MG63 (cell line): ENCODE data around the gene LANCL1. TPM values are rescaled to one million over a fixed set of nuclear protein-coding genes. Genes with fewer than 3 reads are reported as not detected.

Experiments used
- DNase-seq: peaks from one replicate; pipeline ENCODE4 v3.0.0-alpha.2; 2020
- H3K27me3 ChIP-seq: fragments of 250-450 bp; sonication (Bioruptor Pico); 2 replicates; pipeline ENCODE4 v1.5.1; 2020; ENCODE audit warnings: mild to moderate bottlenecking, moderate library complexity
- H3K36me3 ChIP-seq: fragments of 250-450 bp; sonication (Bioruptor Pico); 2 replicates; pipeline ENCODE4 v1.5.1; 2020; ENCODE audit warnings: mild to moderate bottlenecking, moderate library complexity
- H3K4me3 ChIP-seq: fragments of 250-450 bp; sonication (Bioruptor Pico); 2 replicates; pipeline ENCODE4 v1.5.1; 2020; ENCODE audit warnings: mild to moderate bottlenecking, moderate library complexity
- H3K9me3 ChIP-seq: fragments of 250-450 bp; sonication (Bioruptor Pico); 2 replicates; pipeline ENCODE4 v1.5.1; 2020; ENCODE audit warnings: mild to moderate bottlenecking, moderate library complexity
- total RNA-seq: library from RNA; depleted of rRNA; stranded (reverse); fragments of >200 nt; shearing (Covaris generic); gene quantifications from 2 replicates; pipeline ENCODE4 v1.2.3, GENCODE V29; 2014; ENCODE audit warnings: low replicate concordance; rRNA removed

The LANCL1 gene
- total RNA-seq, result 47.5 and 70.8 TPM in 2 replicates

GRCh38 chr2:210476194-210477128 lies at the start of gene LANCL1:
Gene LANCL1, minus strand, starts transcription at chr2:210476759. Its CDS starts 363 bp downstream, at chr2:210476396.
- Histone ChIP-seq H3K27me3 (no peaks in the 10 kb centered on the region), H3K4me3 (peak within 1 kb of the TSS; percentile 72), H3K36me3 (peaks cover 17% of the 10 kb centered on the region), H3K9me3 (no peaks in the 10 kb centered on the region)
- DNase-seq, result peak; percentile 93

GRCh38 chr2:210524533-210524932 lies 48.0 kb upstream of the LANCL1 start:
- no peak for DNase-seq
- no peak overlapping the region for H3K4me3 ChIP-seq
- H3K27me3 ChIP-seq, result no peaks in the 10 kb centered on the region
- H3K36me3 ChIP-seq, result no peaks in the 10 kb centered on the region
- no peaks in the 10 kb centered on the region for H3K9me3 ChIP-seq

- no peak for DNase-seq
- Histone ChIP-seq H3K9me3 (no peaks in the 10 kb centered on the region), H3K36me3 (no peaks in the 10 kb centered on the region), H3K4me3 (no peak overlapping the region), H3K27me3 (no peaks in the 10 kb centered on the region)
These were observed 47.2 kb upstream of the LANCL1 start for GRCh38 chr2:210523650-210524289.

- DNase-seq, result no peak
- Histone ChIP-seq H3K4me3 (no peak overlapping the region), H3K36me3 (no peaks in the 10 kb centered on the region), H3K9me3 (no peaks in the 10 kb centered on the region), H3K27me3 (no peaks in the 10 kb centered on the region)
These were observed 45.8 kb upstream of the LANCL1 start for GRCh38 chr2:210522399-210522798.

- H3K27me3 ChIP-seq, result no peaks in the 10 kb centered on the region
- H3K9me3 ChIP-seq, result no peaks in the 10 kb centered on the region
- no peaks in the 10 kb centered on the region for H3K36me3 ChIP-seq
- H3K4me3 ChIP-seq, result no peak overlapping the region
- DNase-seq, result no peak
These were observed 43.0 kb upstream of the LANCL1 start for GRCh38 chr2:210519594-210519993.

- Histone ChIP-seq H3K4me3 (no peak overlapping the region), H3K36me3 (no peaks in the 10 kb centered on the region), H3K27me3 (no peaks in the 10 kb centered on the region), H3K9me3 (0 out of 2 replicates have a peak, but pooled peaks cover 4% of the 10 kb centered on the region)
- no peak for DNase-seq
These were observed 40.7 kb upstream of the LANCL1 start for GRCh38 chr2:210517264-210517663.

- Histone ChIP-seq H3K4me3 (no peak overlapping the region), H3K36me3 (no peaks in the 10 kb centered on the region), H3K9me3 (0 out of 2 replicates have a peak, but pooled peaks cover 4% of the 10 kb centered on the region), H3K27me3 (no peaks in the 10 kb centered on the region)
- no peak for DNase-seq
These were observed 39.4 kb upstream of the LANCL1 start for GRCh38 chr2:210515911-210516310.

- no peak for DNase-seq
- no peaks in the 10 kb centered on the region for H3K27me3 ChIP-seq
- no peaks in the 10 kb centered on the region for H3K36me3 ChIP-seq
- no peak overlapping the region for H3K4me3 ChIP-seq
- no peaks in the 10 kb centered on the region for H3K9me3 ChIP-seq
These were observed 27.2 kb upstream of the LANCL1 start for GRCh38 chr2:210503725-210504191.

- Histone ChIP-seq H3K27me3 (no peaks in the 10 kb centered on the region), H3K4me3 (no peak overlapping the region)
- peak; percentile 3 for DNase-seq
These were observed 26.6 kb upstream of the LANCL1 start for GRCh38 chr2:210503001-210503623.

GRCh38 chr2:210496512-210496911 lies 20.0 kb upstream of the LANCL1 start:
- no peak for DNase-seq
- H3K4me3 ChIP-seq, result no peak overlapping the region
- no peaks in the 10 kb centered on the region for H3K27me3 ChIP-seq
- H3K9me3 ChIP-seq, result no peaks in the 10 kb centered on the region
- H3K36me3 ChIP-seq, result no peaks in the 10 kb centered on the region

More at GRCh38 chr2:210503001-210503623, 26.6 kb upstream of the LANCL1 start:
- Histone ChIP-seq H3K9me3 (no peaks in the 10 kb centered on the region), H3K36me3 (no peaks in the 10 kb centered on the region)

- Histone ChIP-seq H3K27me3 (no peaks in the 10 kb centered on the region), H3K4me3 (no peak overlapping the region), H3K9me3 (no peaks in the 10 kb centered on the region), H3K36me3 (no peaks in the 10 kb centered on the region)
- no peak for DNase-seq
These were observed 17.0 kb upstream of the LANCL1 start for GRCh38 chr2:210493528-210493927.

- Histone ChIP-seq H3K9me3 (no peaks in the 10 kb centered on the region), H3K27me3 (no peaks in the 10 kb centered on the region), H3K4me3 (no peak overlapping the region), H3K36me3 (no peaks in the 10 kb centered on the region)
- no peak for DNase-seq
These were observed 5.1 kb upstream of the LANCL1 start for GRCh38 chr2:210481601-210482175.

- no peaks in the 10 kb centered on the region for H3K9me3 ChIP-seq
- DNase-seq, result no peak
- H3K4me3 ChIP-seq, result no peak overlapping the region
- no peaks in the 10 kb centered on the region for H3K36me3 ChIP-seq
- no peaks in the 10 kb centered on the region for H3K27me3 ChIP-seq
These were observed 4.2 kb upstream of the LANCL1 start for GRCh38 chr2:210480764-210481163.

- H3K27me3 ChIP-seq, result no peaks in the 10 kb centered on the region
- no peaks in the 10 kb centered on the region for H3K36me3 ChIP-seq
- no peaks in the 10 kb centered on the region for H3K9me3 ChIP-seq
- H3K4me3 ChIP-seq, result no peak overlapping the region
- no peak for DNase-seq
These were observed 3.5 kb upstream of the LANCL1 start for GRCh38 chr2:210480079-210480478.

- DNase-seq, result no peak
- peaks cover 6% of the 10 kb centered on the region; the same call in 1 of the 2 replicates for H3K36me3 ChIP-seq
- no peaks in the 10 kb centered on the region for H3K9me3 ChIP-seq
- H3K27me3 ChIP-seq, result no peaks in the 10 kb centered on the region
- H3K4me3 ChIP-seq, result no peak overlapping the region; the same call in 1 of the 2 replicates
These were observed 2.1 kb upstream of the LANCL1 start for GRCh38 chr2:210478661-210479060.

GRCh38 chr2:210477496-210477895 lies 937 bp upstream of the LANCL1 start:
- Histone ChIP-seq H3K27me3 (no peaks in the 10 kb centered on the region), H3K36me3 (peaks cover 12% of the 10 kb centered on the region), H3K4me3 (peak overlapping the region; percentile 72), H3K9me3 (no peaks in the 10 kb centered on the region)
- peak; percentile 76 for DNase-seq

- H3K9me3 ChIP-seq, result no peaks in the 10 kb centered on the region
- H3K36me3 ChIP-seq, result peaks cover 20% of the 10 kb centered on the region
- H3K4me3 ChIP-seq, result peak overlapping the region; percentile 72
- DNase-seq, result no peak
- H3K27me3 ChIP-seq, result no peaks in the 10 kb centered on the region
These were observed 853 bp downstream of the LANCL1 start for GRCh38 chr2:210475706-210476105.
